Right atrium auricular region (tissue), 2 donors: ENCODE data around the gene MPV17. TPM values are rescaled to one million over a fixed set of nuclear protein-coding genes. Genes with fewer than 3 reads are reported as not detected.
"Not testable (repeated sequence)": the region's sequence is repeated elsewhere in the genome, so short reads cannot be mapped to it uniquely, and the experiment has no call there.

Experiments used
- DNase-seq: peaks from one replicate; pipeline ENCODE4 v3.0.0-alpha.2; 2019; ENCODE audit warnings: low spot score
- H3K27ac ChIP-seq, 2 donors: fragments of 200-600 bp; sonication (generic); 1 replicate in 1 of 2; 2 replicates in 1 of 2; pipeline ENCODE4 v1.5.1; 2016 to 2019
- H3K27me3 ChIP-seq, 2 donors: fragments of 200-600 bp; sonication (generic); one replicate each; pipeline versions ENCODE4 v1.5.1 to v1.6.0; 2017 to 2019
- H3K36me3 ChIP-seq: fragments of 200-600 bp; sonication (generic); one replicate; pipeline ENCODE4 v1.5.1; 2016
- H3K4me1 ChIP-seq, 2 donors: fragments of 200-600 bp; sonication (generic); one replicate each; pipeline versions ENCODE4 v1.5.1 to v1.6.0; 2017 to 2019
- H3K4me3 ChIP-seq, 2 donors: fragments of 200-600 bp; sonication (generic); 1 replicate in 1 of 2; 2 replicates in 1 of 2; pipeline ENCODE4 v1.5.1; 2017 to 2019; ENCODE audit warnings: mild to moderate bottlenecking in 1 of 2, moderate library complexity in 1 of 2
- H3K9me3 ChIP-seq, 2 donors: fragments of 200-600 bp; sonication (generic); one replicate each; pipeline ENCODE4 v1.5.1; 2019
- total RNA-seq, 2 donors: library from RNA; depleted of rRNA; stranded (reverse); fragments of >200 nt; gene quantifications; one replicate each; pipeline ENCODE4 v1.1.0, GENCODE V29; 2016
- TF ChIP-seq, protein P1 (sequence below), 2 donors: fragments of 200-600 bp; sonication (generic); IDR thresholded peaks; one replicate each; pipeline ENCODE4 v1.5.1; 2019; ENCODE audit warnings: antibody characterized with exemption in 2 of 2

The MPV17 gene
- total RNA-seq, 2 donors from 2014 or later = 73.9 to 74.3 TPM

DNA sequence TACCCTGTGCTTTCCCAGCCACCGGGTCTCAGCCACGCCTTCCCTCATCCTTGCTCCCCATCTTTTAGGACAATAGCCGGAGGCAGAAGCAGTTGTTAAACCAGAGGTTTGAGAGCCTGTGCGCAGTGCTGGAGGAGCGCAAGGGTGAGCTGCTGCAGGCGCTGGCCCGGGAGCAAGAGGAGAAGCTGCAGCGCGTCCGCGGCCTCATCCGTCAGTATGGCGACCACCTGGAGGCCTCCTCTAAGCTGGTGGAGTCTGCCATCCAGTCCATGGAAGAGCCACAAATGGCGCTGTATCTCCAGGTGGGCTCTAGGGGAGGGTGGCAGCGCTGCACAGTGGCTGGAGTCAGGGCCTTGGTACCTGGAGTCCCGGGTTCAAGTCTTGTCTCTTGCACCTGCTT lies 17.4 kb downstream of the MPV17 start:
- TF ChIP-seq, protein P1, sequence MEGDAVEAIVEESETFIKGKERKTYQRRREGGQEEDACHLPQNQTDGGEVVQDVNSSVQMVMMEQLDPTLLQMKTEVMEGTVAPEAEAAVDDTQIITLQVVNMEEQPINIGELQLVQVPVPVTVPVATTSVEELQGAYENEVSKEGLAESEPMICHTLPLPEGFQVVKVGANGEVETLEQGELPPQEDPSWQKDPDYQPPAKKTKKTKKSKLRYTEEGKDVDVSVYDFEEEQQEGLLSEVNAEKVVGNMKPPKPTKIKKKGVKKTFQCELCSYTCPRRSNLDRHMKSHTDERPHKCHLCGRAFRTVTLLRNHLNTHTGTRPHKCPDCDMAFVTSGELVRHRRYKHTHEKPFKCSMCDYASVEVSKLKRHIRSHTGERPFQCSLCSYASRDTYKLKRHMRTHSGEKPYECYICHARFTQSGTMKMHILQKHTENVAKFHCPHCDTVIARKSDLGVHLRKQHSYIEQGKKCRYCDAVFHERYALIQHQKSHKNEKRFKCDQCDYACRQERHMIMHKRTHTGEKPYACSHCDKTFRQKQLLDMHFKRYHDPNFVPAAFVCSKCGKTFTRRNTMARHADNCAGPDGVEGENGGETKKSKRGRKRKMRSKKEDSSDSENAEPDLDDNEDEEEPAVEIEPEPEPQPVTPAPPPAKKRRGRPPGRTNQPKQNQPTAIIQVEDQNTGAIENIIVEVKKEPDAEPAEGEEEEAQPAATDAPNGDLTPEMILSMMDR (IDR thresholded peaks at IDR 0.05) = no peak
- Histone ChIP-seq H3K27ac (no peak overlapping the region), H3K9me3 (no peaks in the 10 kb centered on the region), H3K27me3 (peaks cover 0 to 15% of the 10 kb centered on the region in 2 donors), H3K4me1 (peaks cover 0 to 33% of the 10 kb centered on the region in 2 donors), H3K4me3 (no peak overlapping the region), H3K36me3 (peaks cover 32% of the 10 kb centered on the region)
- DNase-seq = no peak

DNA sequence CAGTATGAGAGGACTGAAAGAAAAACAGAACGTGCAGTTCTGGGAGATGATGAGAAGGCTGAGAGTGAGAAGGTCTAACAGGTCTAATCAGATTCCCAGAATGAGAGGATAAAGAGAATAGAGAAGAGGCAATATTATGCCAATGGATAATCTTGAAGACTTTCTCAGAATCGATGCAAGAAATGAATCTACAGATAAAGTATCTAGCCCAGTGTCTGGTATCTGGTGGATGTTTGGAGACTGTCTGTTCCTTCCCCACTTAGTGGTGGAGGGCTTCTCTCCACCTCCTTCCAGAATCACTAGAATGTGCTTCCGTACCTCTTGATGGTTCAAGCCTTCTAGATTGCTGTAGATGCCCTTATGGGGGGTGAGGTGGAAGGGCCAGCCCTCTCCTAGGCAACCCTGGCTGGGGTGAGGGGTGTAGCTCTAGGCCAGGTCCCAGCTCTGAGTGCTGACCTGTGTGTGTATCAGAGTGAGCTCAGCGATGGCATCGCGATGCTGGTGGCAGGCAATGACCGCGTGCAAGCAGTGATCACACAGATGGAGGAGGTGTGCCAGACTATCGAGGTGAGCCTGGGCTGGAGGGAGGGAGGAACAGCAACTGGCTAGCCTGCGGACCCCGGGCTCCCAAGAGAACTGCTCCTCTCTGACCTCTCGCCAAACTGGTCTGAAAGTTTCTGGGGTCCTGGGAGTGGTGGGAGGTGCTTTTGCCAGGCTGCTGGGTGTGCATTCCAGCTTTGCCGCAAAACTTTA lies 18.2 kb downstream of the MPV17 start:
- H3K36me3 ChIP-seq = peaks cover 41% of the 10 kb centered on the region
- H3K4me1 ChIP-seq = peaks cover 0 to 33% of the 10 kb centered on the region in 2 donors
- no peak overlapping the region for H3K27ac ChIP-seq
- no peaks in the 10 kb centered on the region for H3K9me3 ChIP-seq
- no peak overlapping the region for H3K4me3 ChIP-seq
- DNase-seq = no peak
- TF ChIP-seq, protein P1 (IDR thresholded peaks at IDR 0.05) = no peak
- peaks cover 0 to 15% of the 10 kb centered on the region in 2 donors for H3K27me3 ChIP-seq

GRCh38 chr2:27303093-27304025 lies 19.5 kb downstream of the MPV17 start:
- Histone ChIP-seq H3K27ac (peak overlapping the region; percentile 44 to 59), H3K4me3 (peak overlapping the region in 1 of 2 donors; percentile 32), H3K36me3 (peaks cover 45% of the 10 kb centered on the region), H3K27me3 (peaks cover 0 to 15% of the 10 kb centered on the region in 2 donors), H3K4me1 (peaks cover 0 to 28% of the 10 kb centered on the region in 2 donors), H3K9me3 (no peaks in the 10 kb centered on the region)
- peak; percentile 61 for DNase-seq
- TF ChIP-seq, protein P1 (IDR thresholded peaks at IDR 0.05) = peak; percentile 67 to 93

DNA sequence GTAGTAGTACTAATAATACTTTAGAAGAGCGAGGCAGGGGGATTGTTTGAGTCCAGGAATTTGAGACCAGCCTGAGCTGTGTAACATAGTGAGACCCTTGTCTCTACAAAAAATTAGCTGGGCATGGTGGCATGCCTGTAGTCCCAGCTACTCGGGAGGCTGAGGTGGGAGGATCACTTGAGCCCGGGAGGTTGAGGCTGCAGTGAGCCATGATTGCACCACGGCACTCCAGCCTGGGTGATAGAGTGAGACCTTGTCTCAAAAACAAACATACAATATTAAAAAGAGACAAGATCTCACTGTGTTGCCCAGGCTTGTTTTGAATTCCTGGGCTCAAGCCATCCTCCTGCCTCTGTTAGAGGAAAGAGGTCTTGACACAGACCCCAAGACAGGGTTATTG lies 22.3 kb downstream of the MPV17 start:
- not testable (repeated sequence) for H3K4me1 ChIP-seq, H3K27me3 ChIP-seq, H3K4me3 ChIP-seq, H3K27ac ChIP-seq, H3K9me3 ChIP-seq, DNase-seq
- H3K36me3 ChIP-seq = peaks cover 36% of the 10 kb centered on the region

DNA sequence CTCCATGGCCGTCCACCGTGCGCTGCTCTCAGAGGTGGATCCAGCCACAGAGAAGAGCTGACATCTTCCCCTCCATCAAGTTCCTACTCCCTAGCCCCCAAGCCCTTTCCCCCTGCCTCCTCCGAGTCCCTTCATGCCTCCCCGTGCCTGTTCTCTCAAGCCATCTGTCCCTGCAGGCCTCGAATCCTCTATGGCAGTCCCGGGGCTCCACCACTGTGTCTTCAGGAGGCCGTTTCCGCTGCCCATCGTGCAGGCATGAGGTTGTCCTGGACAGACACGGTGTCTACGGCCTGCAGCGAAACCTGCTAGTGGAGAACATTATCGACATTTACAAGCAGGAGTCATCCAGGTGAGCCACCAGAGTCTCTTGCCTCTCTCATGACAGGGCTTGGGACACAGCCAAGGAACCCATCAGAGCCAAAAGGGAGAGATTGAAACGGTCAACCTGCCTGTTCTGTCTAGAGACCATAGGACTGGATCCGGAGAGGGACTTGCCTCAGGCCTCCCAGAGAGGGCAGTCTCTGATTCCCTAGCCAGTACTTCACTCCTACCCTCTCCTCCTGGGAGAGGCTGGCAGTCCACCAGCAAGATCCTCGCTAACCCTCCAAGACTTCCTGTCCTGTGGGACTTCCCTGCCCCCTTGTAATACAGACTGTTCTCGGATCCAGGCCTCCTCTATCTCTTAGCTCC lies 24.4 kb downstream of the MPV17 start:
- Histone ChIP-seq H3K27me3 (no peaks in the 10 kb centered on the region), H3K9me3 (no peaks in the 10 kb centered on the region), H3K36me3 (peaks cover 28% of the 10 kb centered on the region), H3K4me3 (no peak overlapping the region), H3K27ac (no peak overlapping the region), H3K4me1 (peaks cover 0 to 23% of the 10 kb centered on the region in 2 donors)
- TF ChIP-seq, protein P1 (IDR thresholded peaks at IDR 0.05) = no peak
- no peak for DNase-seq
